SK-N-SH (cell line): ENCODE measurements around the gene ADD3. TPM values are rescaled to one million over a fixed set of nuclear protein-coding genes. Genes with fewer than 3 reads are reported as not detected.
"Not testable (repeated sequence)": the region's sequence is repeated elsewhere in the genome, so short reads cannot be mapped to it uniquely, and the experiment has no call there.

Source experiments
- CTCF ChIA-PET: fragments of 300-600, 350-600 bp; formaldehyde crosslinking; extraction: SDS; loops from one replicate; lab custom pipeline; 2021; lab: Yijun Ruan, JAX
- POLR2A ChIA-PET: fragments of 350-600 bp; sonication (Branson Sonifier 250); formaldehyde crosslinking; extraction: SDS; loops from one replicate; lab custom pipeline; 2020; ENCODE audit warnings: antibody characterized with exemption, inconsistent platforms; lab: Yijun Ruan, JAX
- DNase-seq: peaks from one replicate; pipeline ENCODE4 v3.0.0; 2012
- H2AFZ ChIP-seq: fragments of 200-600 bp; sonication (generic); 2 replicates; pipeline ENCODE4 v1.8.1; 2016; ENCODE audit warnings: antibody characterized with exemption, mild to moderate bottlenecking, low read depth
- H3F3A ChIP-seq: fragments of 200-600 bp; sonication (generic); replicated peaks from 2 replicates; pipeline ENCODE3; 2016; ENCODE audit warnings: antibody characterized with exemption, mild to moderate bottlenecking; ENCODE audit not compliant: insufficient read depth
- H3K27ac ChIP-seq, 2 experiments: fragments of 200-500 bp in 1 of 2; fragments of 200-600 bp in 1 of 2; sonication (Bioruptor generic) in 1 of 2; sonication (generic), shearing (Covaris generic) in 1 of 2; 2 replicates each; pipeline versions ENCODE4 v1.5.1 to v1.6.1; 2014 to 2016; ENCODE audit warnings: low read depth in 2 of 2, inconsistent platforms in 1 of 2, low read length in 1 of 2, mild to moderate bottlenecking in 1 of 2, mixed read lengths in 1 of 2
- H3K27me3 ChIP-seq: fragments of 200-600 bp; sonication (generic), shearing (Covaris generic); 2 replicates; pipeline ENCODE4 v1.6.1; 2016; ENCODE audit warnings: mixed run types; ENCODE audit not compliant: insufficient read depth
- H3K36me3 ChIP-seq, 2 experiments: fragments of 200-500 bp in 1 of 2; fragments of 200-600 bp in 1 of 2; sonication (Bioruptor generic) in 1 of 2; sonication (generic) in 1 of 2; replicated peaks in 1 of 2; 2 replicates each; pipeline versions ENCODE3 to v1.5.1; 2014 to 2016; ENCODE audit warnings: low read length in 1 of 2, mild to moderate bottlenecking in 1 of 2; ENCODE audit not compliant: insufficient read depth in 2 of 2, control insufficient read depth in 1 of 2
- H3K4me1 ChIP-seq, 2 experiments: fragments of 200-500 bp in 1 of 2; fragments of 200-600 bp in 1 of 2; sonication (Bioruptor generic) in 1 of 2; sonication (generic), shearing (Covaris generic) in 1 of 2; 2 replicates each; pipeline versions ENCODE4 v1.5.1 to v1.6.1; 2014 to 2016; ENCODE audit warnings: low read depth in 1 of 2, low read length in 1 of 2, mixed run types in 1 of 2; ENCODE audit not compliant: insufficient read depth in 2 of 2, control insufficient read depth in 1 of 2
- H3K4me2 ChIP-seq: fragments of 200-600 bp; sonication (generic), shearing (Covaris generic); 2 replicates; pipeline ENCODE4 v1.6.1; 2017; ENCODE audit warnings: mixed run types
- H3K4me3 ChIP-seq, 2 experiments: fragments of 200-500 bp in 1 of 2; fragments of 200-600 bp in 1 of 2; sonication (Bioruptor generic) in 1 of 2; sonication (generic), shearing (Covaris generic) in 1 of 2; 2 replicates each; pipeline versions ENCODE4 v1.5.1 to v1.8.1; 2014 to 2016; ENCODE audit warnings: low read depth in 2 of 2, inconsistent platforms in 1 of 2, low read length in 1 of 2, mild to moderate bottlenecking in 1 of 2, mixed read lengths in 1 of 2, moderate library complexity in 1 of 2
- H3K79me2 ChIP-seq: fragments of 200-600 bp; sonication (generic); 2 replicates; pipeline ENCODE4 v1.8.1; 2017; ENCODE audit warnings: mild to moderate bottlenecking; ENCODE audit not compliant: insufficient read depth
- H3K9ac ChIP-seq: fragments of 200-600 bp; sonication (generic); 2 replicates; pipeline ENCODE4 v1.6.1; 2017; ENCODE audit warnings: mixed run types
- H3K9me2 ChIP-seq: fragments of 200-600 bp; sonication (generic); 2 replicates; pipeline ENCODE4 v1.6.1; 2017; ENCODE audit warnings: mixed run types
- H3K9me3 ChIP-seq: fragments of 200-600 bp; sonication (generic); 2 replicates; pipeline ENCODE4 v1.6.1; 2017; ENCODE audit warnings: mixed run types, mild to moderate bottlenecking, moderate library complexity
- H4K20me1 ChIP-seq: fragments of 200-600 bp; sonication (generic); 2 replicates; pipeline ENCODE4 v1.6.1; 2017; ENCODE audit warnings: mild to moderate bottlenecking, mixed run types; ENCODE audit not compliant: insufficient read depth
- EZH2phosphoT487 ChIP-seq: fragments of 200-600 bp; sonication (generic); IDR thresholded peaks from 2 replicates; pipeline ENCODE4 v1.6.1; 2017; ENCODE audit warnings: low read depth, mixed run types, mild to moderate bottlenecking, antibody characterized with exemption, moderate library complexity, borderline replicate concordance
- FOSL2 ChIP-seq: IDR thresholded peaks from 2 replicates; pipeline ENCODE4 v1.4.0; 2012; ENCODE audit warnings: low read depth, mild to moderate bottlenecking, moderate library complexity, borderline replicate concordance
- FOXM1 ChIP-seq: IDR thresholded peaks from 2 replicates; pipeline ENCODE4 v1.4.0; 2012; ENCODE audit warnings: low read depth, mild to moderate bottlenecking
- JUND ChIP-seq: IDR thresholded peaks from 2 replicates; pipeline ENCODE4 v1.4.0; 2012
- MEF2A ChIP-seq: IDR thresholded peaks from 2 replicates; pipeline ENCODE4 v1.4.0; 2012; ENCODE audit warnings: low read depth, borderline replicate concordance
- MXI1 ChIP-seq: IDR thresholded peaks from 2 replicates; pipeline ENCODE4 v1.6.1; 2012; ENCODE audit warnings: mild to moderate bottlenecking, low read depth, low read length, improper control_type of control experiment
- POLR2AphosphoS5 ChIP-seq: IDR thresholded peaks from 2 replicates; pipeline ENCODE4 v1.6.1; 2012; ENCODE audit warnings: low read depth, low read length
- RAD21 ChIP-seq: IDR thresholded peaks from 2 replicates; pipeline ENCODE4 v1.6.1; 2012; ENCODE audit warnings: mild to moderate bottlenecking, low read length
- TAF1 ChIP-seq: IDR thresholded peaks from 2 replicates; pipeline ENCODE4 v1.6.1; 2012; ENCODE audit warnings: low read depth, mild to moderate bottlenecking, low read length, moderate library complexity, borderline replicate concordance
- TCF12 ChIP-seq: IDR thresholded peaks from 2 replicates; pipeline ENCODE4 v1.4.0; 2012
- TEAD4 ChIP-seq: IDR thresholded peaks from 2 replicates; pipeline ENCODE4 v1.4.0; 2012; ENCODE audit warnings: mild to moderate bottlenecking, borderline replicate concordance; ENCODE audit not compliant: insufficient read depth
- YY1 ChIP-seq: IDR thresholded peaks from 2 replicates; pipeline ENCODE4 v1.4.0; 2012; ENCODE audit warnings: low read depth, mild to moderate bottlenecking
- WGBS: methylation state at CpG from one replicate; pipeline ENCODE4 v1.1.6; 2017; ENCODE audit warnings: low lambda C conversion rate; 5-methylcytosine and 5-hydroxymethylcytosine counted together
- polyA plus RNA-seq, 3 experiments: library from polyadenylated mRNA; depleted of rRNA; stranded (reverse); fragments of >200 nt; gene quantifications; 2 replicates each; pipeline ENCODE4 v1.2.3, GENCODE V29; 2012
- TF ChIP-seq, protein P1 (sequence below): IDR thresholded peaks from 2 replicates; pipeline ENCODE4; 2012
- TF ChIP-seq, protein P2 (sequence below): IDR thresholded peaks from 2 replicates; pipeline ENCODE4 v1.4.0; 2012; ENCODE audit warnings: low read depth
- TF ChIP-seq, protein P3 (sequence below): fragments of 150-350 bp; IDR thresholded peaks from 2 replicates; pipeline ENCODE4 v1.6.1; 2017; ENCODE audit warnings: antibody characterized with exemption, low read length, low read depth, borderline replicate concordance
- TF ChIP-seq, protein P4 (sequence below): IDR thresholded peaks from 2 replicates; pipeline ENCODE4 v1.4.0; 2012; ENCODE audit warnings: low read depth, borderline replicate concordance

The ADD3 gene
- polyA plus RNA-seq, 1 of the 3 experiments (the other 2 are of a cell fraction): 27.6 TPM

DNA sequence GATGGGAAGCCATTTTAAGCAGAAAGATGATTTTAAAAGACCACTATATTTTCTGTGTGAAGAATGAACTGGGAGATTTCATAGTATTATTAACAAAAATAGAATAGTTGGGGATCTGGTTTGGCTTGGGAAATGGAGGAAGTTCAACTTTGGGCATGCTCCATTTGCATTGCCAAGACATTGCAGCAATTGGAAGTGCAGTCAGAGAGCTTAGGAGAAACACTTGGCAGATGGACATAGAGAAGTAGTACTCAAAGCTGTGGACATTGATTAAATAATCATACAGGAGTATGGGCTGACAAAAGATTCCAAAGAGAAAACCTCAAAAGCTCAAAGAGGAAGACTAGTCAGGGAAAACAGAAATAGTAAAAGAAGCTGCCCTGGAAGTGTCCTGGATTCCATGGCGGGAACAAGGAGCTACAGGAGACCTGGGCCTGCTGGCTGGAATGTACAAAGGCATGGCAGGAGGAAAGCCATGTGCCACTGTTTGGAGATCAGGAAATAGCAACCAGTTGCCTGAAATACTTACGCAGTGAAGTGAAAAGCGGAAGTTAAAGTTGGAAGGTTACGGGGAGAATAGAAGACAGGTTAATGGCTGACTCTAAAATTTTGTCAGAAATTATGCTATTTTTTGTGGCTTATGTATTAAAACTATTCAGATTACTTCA, 106.0 kb downstream of the ADD3 start:
- no peak for TF ChIP-seq JUND
- no peak for TF ChIP-seq TEAD4
- TF ChIP-seq, protein P1, sequence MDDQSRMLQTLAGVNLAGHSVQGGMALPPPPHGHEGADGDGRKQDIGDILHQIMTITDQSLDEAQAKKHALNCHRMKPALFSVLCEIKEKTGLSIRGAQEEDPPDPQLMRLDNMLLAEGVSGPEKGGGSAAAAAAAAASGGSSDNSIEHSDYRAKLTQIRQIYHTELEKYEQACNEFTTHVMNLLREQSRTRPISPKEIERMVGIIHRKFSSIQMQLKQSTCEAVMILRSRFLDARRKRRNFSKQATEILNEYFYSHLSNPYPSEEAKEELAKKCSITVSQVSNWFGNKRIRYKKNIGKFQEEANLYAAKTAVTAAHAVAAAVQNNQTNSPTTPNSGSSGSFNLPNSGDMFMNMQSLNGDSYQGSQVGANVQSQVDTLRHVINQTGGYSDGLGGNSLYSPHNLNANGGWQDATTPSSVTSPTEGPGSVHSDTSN: no peak
- no peak for TF ChIP-seq EZH2phosphoT487
- no peak for TF ChIP-seq POLR2AphosphoS5
- no peaks in the 10 kb centered on the region for H4K20me1 ChIP-seq
- WGBS: 99% methylated on average over 4 of the region's 4 CpGs

DNA sequence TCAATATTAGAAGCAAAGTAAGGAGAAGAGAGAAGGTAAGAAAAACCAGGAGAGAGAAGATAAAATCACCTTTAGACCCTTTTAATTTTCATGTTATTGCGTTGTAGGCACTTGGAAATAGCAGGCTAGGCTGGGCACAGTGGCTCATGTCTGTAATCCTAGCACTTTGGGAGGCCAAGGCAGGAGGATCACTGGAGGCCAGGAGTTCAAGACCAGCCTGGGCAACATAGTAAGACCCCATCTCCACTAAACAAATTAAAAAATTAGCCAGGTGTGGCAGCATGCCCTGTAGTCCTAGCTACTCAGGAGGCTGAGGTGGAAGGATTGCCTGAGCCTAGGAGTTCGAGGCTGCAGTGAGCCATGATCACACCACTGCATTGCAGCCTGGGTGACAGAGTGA, 106.9 kb downstream of the ADD3 start:
- H3K9me2 ChIP-seq, H3K4me2 ChIP-seq, H3K79me2 ChIP-seq, H3K4me1 ChIP-seq, DNase-seq, H4K20me1 ChIP-seq, POLR2A ChIA-PET, H3K9ac ChIP-seq, H3K9me3 ChIP-seq, H3K4me3 ChIP-seq, H3F3A ChIP-seq, H3K27ac ChIP-seq, H3K27me3 ChIP-seq, H2AFZ ChIP-seq: not testable (repeated sequence)
- WGBS: 90% methylated on average over 2 of the region's 2 CpGs
- H3K36me3 ChIP-seq: peaks cover 36 to 53% of the 10 kb centered on the region in 2 experiments
- CTCF ChIA-PET: interaction anchor here (1.5 kb wide), 1 partner anchor 16 kb away, joined by 3 read pairs; no protein-coding TSS in a partner anchor

More for the DNA sequence above, 106.0 kb downstream of the ADD3 start:
- Histone ChIP-seq H2AFZ (no peak overlapping the region), H3K9me2 (no peaks in the 10 kb centered on the region), H3F3A (peaks cover 2% of the 10 kb centered on the region), H3K27ac (no peak overlapping the region), H3K36me3 (peaks cover 28 to 44% of the 10 kb centered on the region in 2 experiments), H3K9ac (no peak overlapping the region), H3K79me2 (no peaks in the 10 kb centered on the region), H3K4me1 (no peaks in the 10 kb centered on the region; a peak in 2 of 4 replicates), H3K9me3 (no peaks in the 10 kb centered on the region), H3K4me3 (no peak overlapping the region), H3K27me3 (no peaks in the 10 kb centered on the region), H3K4me2 (no peak overlapping the region)
- no peak for DNase-seq
- CTCF ChIA-PET: no interaction called here
- POLR2A ChIA-PET: no interaction called here

DNA sequence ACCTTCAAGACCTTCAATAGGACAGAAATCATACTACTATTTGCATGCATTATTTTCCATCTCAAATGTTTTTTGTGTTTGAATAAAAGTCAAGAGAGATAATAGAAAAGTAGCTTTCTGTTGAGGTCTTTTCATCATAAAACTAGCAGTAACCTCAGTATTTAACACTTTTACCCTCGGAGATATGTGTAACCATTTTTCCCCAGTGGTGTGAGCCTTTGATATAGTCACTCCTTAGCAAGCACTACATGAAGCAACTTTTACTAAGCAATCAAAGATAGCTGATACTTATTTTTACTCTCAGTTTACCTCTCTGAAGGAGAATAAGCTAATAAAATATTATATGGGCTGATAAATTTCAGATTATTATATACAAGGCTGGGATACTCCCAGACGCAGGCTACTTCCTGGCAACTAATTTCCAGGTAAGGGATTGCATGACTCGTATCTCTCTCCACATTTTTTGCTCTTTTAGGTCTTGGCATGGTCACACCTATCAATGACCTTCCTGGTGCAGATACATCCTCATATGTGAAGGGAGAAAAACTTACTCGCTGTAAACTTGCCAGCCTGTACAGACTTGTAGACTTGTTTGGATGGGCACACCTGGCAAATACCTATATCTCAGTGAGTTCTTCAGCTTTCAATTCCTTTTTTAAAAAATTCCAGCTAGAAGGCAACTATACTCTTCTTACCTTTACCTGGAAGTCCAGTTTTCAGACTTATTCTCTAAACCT, 108.2 kb downstream of the ADD3 start:
- H3K36me3 ChIP-seq: peaks cover 37 to 55% of the 10 kb centered on the region in 2 experiments
- WGBS: 93% methylated on average over 4 of the region's 4 CpGs
- POLR2A ChIA-PET: no interaction called here
- H3F3A ChIP-seq: peaks cover 6% of the 10 kb centered on the region
- H3K4me3 ChIP-seq: no peak overlapping the region
- no peak for DNase-seq
- no peak overlapping the region for H2AFZ ChIP-seq
- no peaks in the 10 kb centered on the region for H3K9me2 ChIP-seq
- no peak overlapping the region for H3K9ac ChIP-seq
- H3K27ac ChIP-seq: no peak overlapping the region
- no peaks in the 10 kb centered on the region for H3K79me2 ChIP-seq
- CTCF ChIA-PET: interaction anchor here (0.7 to 1.5 kb wide), 3 partner anchors 14 to 213 kb away, joined by 3 read pairs; no protein-coding TSS in a partner anchor
- H3K27me3 ChIP-seq: no peaks in the 10 kb centered on the region
- H4K20me1 ChIP-seq: no peaks in the 10 kb centered on the region
- no peaks in the 10 kb centered on the region; a peak in 1 of 4 replicates for H3K4me1 ChIP-seq
- H3K4me2 ChIP-seq: no peak overlapping the region
- H3K9me3 ChIP-seq: no peaks in the 10 kb centered on the region
- TF ChIP-seq TAF1: no peak
- TF ChIP-seq JUND: no peak
- TF ChIP-seq RAD21: no peak
- TF ChIP-seq, protein P2, sequence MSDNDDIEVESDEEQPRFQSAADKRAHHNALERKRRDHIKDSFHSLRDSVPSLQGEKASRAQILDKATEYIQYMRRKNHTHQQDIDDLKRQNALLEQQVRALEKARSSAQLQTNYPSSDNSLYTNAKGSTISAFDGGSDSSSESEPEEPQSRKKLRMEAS: no peak
- TF ChIP-seq FOXM1: no peak
- no peak for TF ChIP-seq MXI1
- TF ChIP-seq, protein P3, sequence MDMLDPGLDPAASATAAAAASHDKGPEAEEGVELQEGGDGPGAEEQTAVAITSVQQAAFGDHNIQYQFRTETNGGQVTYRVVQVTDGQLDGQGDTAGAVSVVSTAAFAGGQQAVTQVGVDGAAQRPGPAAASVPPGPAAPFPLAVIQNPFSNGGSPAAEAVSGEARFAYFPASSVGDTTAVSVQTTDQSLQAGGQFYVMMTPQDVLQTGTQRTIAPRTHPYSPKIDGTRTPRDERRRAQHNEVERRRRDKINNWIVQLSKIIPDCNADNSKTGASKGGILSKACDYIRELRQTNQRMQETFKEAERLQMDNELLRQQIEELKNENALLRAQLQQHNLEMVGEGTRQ: no peak
- TF ChIP-seq FOSL2: no peak
- no peak for TF ChIP-seq MEF2A
- no peak for TF ChIP-seq EZH2phosphoT487
- no peak for TF ChIP-seq YY1
- TF ChIP-seq, protein P4, sequence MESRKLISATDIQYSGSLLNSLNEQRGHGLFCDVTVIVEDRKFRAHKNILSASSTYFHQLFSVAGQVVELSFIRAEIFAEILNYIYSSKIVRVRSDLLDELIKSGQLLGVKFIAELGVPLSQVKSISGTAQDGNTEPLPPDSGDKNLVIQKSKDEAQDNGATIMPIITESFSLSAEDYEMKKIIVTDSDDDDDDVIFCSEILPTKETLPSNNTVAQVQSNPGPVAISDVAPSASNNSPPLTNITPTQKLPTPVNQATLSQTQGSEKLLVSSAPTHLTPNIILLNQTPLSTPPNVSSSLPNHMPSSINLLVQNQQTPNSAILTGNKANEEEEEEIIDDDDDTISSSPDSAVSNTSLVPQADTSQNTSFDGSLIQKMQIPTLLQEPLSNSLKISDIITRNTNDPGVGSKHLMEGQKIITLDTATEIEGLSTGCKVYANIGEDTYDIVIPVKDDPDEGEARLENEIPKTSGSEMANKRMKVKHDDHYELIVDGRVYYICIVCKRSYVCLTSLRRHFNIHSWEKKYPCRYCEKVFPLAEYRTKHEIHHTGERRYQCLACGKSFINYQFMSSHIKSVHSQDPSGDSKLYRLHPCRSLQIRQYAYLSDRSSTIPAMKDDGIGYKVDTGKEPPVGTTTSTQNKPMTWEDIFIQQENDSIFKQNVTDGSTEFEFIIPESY: no peak
- no peak for TF ChIP-seq TCF12
